Panc1 (cell line): ENCODE data around the gene NCAPH2.

Experiments used
- TCF7L2 ChIP-seq: IDR thresholded peaks from 2 replicates; pipeline ENCODE4 v1.6.1; 2011; ENCODE audit warnings: mild to moderate bottlenecking, low read depth, low read length, inconsistent platforms
- TF ChIP-seq, protein P1 (sequence below): fragments of 450-650 bp; IDR thresholded peaks from 2 replicates; pipeline ENCODE4 v1.5.1; 2017; ENCODE audit warnings: mild to moderate bottlenecking
- TF ChIP-seq, protein P2 (sequence below), 2 experiments: IDR thresholded peaks; 2 replicates each; pipeline ENCODE4 v1.6.1; 2011 to 2012; ENCODE audit warnings: low read depth in 2 of 2, control low read depth in 1 of 2, low read length in 1 of 2, mild to moderate bottlenecking in 1 of 2, moderate library complexity in 1 of 2; ENCODE audit not compliant: insufficient read depth in 1 of 2

GRCh38 chr22:50483106-50483505 is 24.9 kb upstream of the NCAPH2 start:
- TF ChIP-seq, protein P1, sequence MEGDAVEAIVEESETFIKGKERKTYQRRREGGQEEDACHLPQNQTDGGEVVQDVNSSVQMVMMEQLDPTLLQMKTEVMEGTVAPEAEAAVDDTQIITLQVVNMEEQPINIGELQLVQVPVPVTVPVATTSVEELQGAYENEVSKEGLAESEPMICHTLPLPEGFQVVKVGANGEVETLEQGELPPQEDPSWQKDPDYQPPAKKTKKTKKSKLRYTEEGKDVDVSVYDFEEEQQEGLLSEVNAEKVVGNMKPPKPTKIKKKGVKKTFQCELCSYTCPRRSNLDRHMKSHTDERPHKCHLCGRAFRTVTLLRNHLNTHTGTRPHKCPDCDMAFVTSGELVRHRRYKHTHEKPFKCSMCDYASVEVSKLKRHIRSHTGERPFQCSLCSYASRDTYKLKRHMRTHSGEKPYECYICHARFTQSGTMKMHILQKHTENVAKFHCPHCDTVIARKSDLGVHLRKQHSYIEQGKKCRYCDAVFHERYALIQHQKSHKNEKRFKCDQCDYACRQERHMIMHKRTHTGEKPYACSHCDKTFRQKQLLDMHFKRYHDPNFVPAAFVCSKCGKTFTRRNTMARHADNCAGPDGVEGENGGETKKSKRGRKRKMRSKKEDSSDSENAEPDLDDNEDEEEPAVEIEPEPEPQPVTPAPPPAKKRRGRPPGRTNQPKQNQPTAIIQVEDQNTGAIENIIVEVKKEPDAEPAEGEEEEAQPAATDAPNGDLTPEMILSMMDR = no peak
- TF ChIP-seq TCF7L2 = no peak
- TF ChIP-seq, protein P2, sequence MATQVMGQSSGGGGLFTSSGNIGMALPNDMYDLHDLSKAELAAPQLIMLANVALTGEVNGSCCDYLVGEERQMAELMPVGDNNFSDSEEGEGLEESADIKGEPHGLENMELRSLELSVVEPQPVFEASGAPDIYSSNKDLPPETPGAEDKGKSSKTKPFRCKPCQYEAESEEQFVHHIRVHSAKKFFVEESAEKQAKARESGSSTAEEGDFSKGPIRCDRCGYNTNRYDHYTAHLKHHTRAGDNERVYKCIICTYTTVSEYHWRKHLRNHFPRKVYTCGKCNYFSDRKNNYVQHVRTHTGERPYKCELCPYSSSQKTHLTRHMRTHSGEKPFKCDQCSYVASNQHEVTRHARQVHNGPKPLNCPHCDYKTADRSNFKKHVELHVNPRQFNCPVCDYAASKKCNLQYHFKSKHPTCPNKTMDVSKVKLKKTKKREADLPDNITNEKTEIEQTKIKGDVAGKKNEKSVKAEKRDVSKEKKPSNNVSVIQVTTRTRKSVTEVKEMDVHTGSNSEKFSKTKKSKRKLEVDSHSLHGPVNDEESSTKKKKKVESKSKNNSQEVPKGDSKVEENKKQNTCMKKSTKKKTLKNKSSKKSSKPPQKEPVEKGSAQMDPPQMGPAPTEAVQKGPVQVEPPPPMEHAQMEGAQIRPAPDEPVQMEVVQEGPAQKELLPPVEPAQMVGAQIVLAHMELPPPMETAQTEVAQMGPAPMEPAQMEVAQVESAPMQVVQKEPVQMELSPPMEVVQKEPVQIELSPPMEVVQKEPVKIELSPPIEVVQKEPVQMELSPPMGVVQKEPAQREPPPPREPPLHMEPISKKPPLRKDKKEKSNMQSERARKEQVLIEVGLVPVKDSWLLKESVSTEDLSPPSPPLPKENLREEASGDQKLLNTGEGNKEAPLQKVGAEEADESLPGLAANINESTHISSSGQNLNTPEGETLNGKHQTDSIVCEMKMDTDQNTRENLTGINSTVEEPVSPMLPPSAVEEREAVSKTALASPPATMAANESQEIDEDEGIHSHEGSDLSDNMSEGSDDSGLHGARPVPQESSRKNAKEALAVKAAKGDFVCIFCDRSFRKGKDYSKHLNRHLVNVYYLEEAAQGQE (IDR thresholded peaks at IDR 0.05; ENCODE audit: insufficient read depth in 1 of 2, low read depth in 2 of 2, low read length in 1 of 2) = no peak
